Thymus (tissue), 11 donors: Measurements from ENCODE around the gene CCDC18. TPM values are rescaled to one million over a fixed set of nuclear protein-coding genes. Genes with fewer than 3 reads are reported as not detected.
A peak's percentile ranks its signal among the peaks of the same experiment; 100 is the strongest.

Experiments used
- DNase-seq, 9 donors: peaks; one replicate each; pipeline ENCODE4 v3.0.0-alpha.2; 2013; ENCODE audit warnings: low spot score in 9 of 9, low read depth in 6 of 9, missing footprints in 1 of 9
- H3K27ac ChIP-seq, 2 donors: one replicate each; pipeline ENCODE4 v1.5.1; 2013; ENCODE audit warnings: control low read depth in 1 of 2, low read depth in 1 of 2, low read length in 1 of 2, mild to moderate bottlenecking in 1 of 2, moderate library complexity in 1 of 2
- H3K27me3 ChIP-seq, 2 donors: one replicate each; pipeline ENCODE4 v1.5.1; 2013; ENCODE audit warnings: low read length in 1 of 2; ENCODE audit not compliant: control insufficient read depth in 2 of 2, insufficient read depth in 1 of 2
- H3K36me3 ChIP-seq, 2 donors: one replicate each; pipeline ENCODE4 v1.5.1; 2013; ENCODE audit warnings: low read length in 1 of 2, mild to moderate bottlenecking in 1 of 2, moderate library complexity in 1 of 2; ENCODE audit not compliant: control insufficient read depth in 2 of 2, insufficient read depth in 2 of 2
- H3K4me1 ChIP-seq, 2 donors: one replicate each; pipeline ENCODE4 v1.5.1; 2013; ENCODE audit warnings: low read length in 2 of 2; ENCODE audit not compliant: control insufficient read depth in 2 of 2, insufficient read depth in 2 of 2
- H3K4me3 ChIP-seq, 2 donors: one replicate each; pipeline ENCODE4 v1.5.1; 2013; ENCODE audit warnings: low read length in 2 of 2, control low read depth in 1 of 2, mild to moderate bottlenecking in 1 of 2
- H3K9me3 ChIP-seq, 2 donors: one replicate each; pipeline ENCODE4 v1.5.1; 2013; ENCODE audit warnings: low read length in 1 of 2, mild to moderate bottlenecking in 1 of 2; ENCODE audit not compliant: control insufficient read depth in 2 of 2, insufficient read depth in 1 of 2
- WGBS: extraction: QIAGEN DNeasy Blood & Tissue Kit; methylation state at CpG from one replicate; pipeline ENCODE4 v1.1.7; 2013; 5-methylcytosine and 5-hydroxymethylcytosine counted together
- polyA plus RNA-seq: library from polyadenylated mRNA; stranded (reverse); fragments of 200-250 nt; gene quantifications from one replicate; pipeline ENCODE4 v1.2.3, GENCODE V29; 2013
- total RNA-seq: library from RNA; stranded (reverse); fragments of 120-200 nt; gene quantifications from one replicate; pipeline ENCODE4 v1.2.4, GENCODE V29; 2013
- donor health status: healthy.

The CCDC18 gene
- total and polyA plus RNA-seq, 2 donors = 13.3 to 21.0 TPM

- H3K4me1 ChIP-seq = no peaks in the 10 kb centered on the region
- no peaks in the 10 kb centered on the region for H3K36me3 ChIP-seq
- no peaks in the 10 kb centered on the region for H3K27me3 ChIP-seq
- no peak overlapping the region for H3K27ac ChIP-seq
- no peaks in the 10 kb centered on the region for H3K9me3 ChIP-seq
- WGBS = 97% methylated on average over 5 of the region's 5 CpGs
- H3K4me3 ChIP-seq = no peak overlapping the region
- DNase-seq = no peak
These were observed 121.6 kb downstream of the CCDC18 start for GRCh38 chr1:93302078-93302477.

- H3K36me3 ChIP-seq = no peaks in the 10 kb centered on the region
- no peak overlapping the region for H3K27ac ChIP-seq
- H3K27me3 ChIP-seq = no peaks in the 10 kb centered on the region
- H3K9me3 ChIP-seq = no peaks in the 10 kb centered on the region
- DNase-seq = peak; percentile 11 to 78 (median 47)
- H3K4me3 ChIP-seq = no peak overlapping the region
- no peaks in the 10 kb centered on the region for H3K4me1 ChIP-seq
- WGBS = 53% methylated on average over 2 of the region's 2 CpGs
These were observed 124.2 kb downstream of the CCDC18 start for GRCh38 chr1:93304716-93305138.

GRCh38 chr1:93306920-93307319, 126.4 kb downstream of the CCDC18 start:
- Histone ChIP-seq H3K4me3 (no peak overlapping the region), H3K27me3 (no peaks in the 10 kb centered on the region), H3K4me1 (no peaks in the 10 kb centered on the region), H3K9me3 (no peaks in the 10 kb centered on the region), H3K27ac (no peak overlapping the region), H3K36me3 (no peaks in the 10 kb centered on the region)
- no peak for DNase-seq

GRCh38 chr1:93313026-93313425, 132.5 kb downstream of the CCDC18 start:
- H3K4me1 ChIP-seq = no peaks in the 10 kb centered on the region
- no peak overlapping the region for H3K27ac ChIP-seq
- H3K4me3 ChIP-seq = no peak overlapping the region
- no peaks in the 10 kb centered on the region for H3K27me3 ChIP-seq
- DNase-seq = no peak
- no peaks in the 10 kb centered on the region for H3K36me3 ChIP-seq
- 74% methylated on average over 4 of the region's 4 CpGs for WGBS
- H3K9me3 ChIP-seq = peaks cover 0 to 2% of the 10 kb centered on the region in 2 donors

- DNase-seq = no peak
- 40% methylated on average over 2 of the region's 2 CpGs for WGBS
- H3K27ac ChIP-seq = no peak overlapping the region
These were observed 136.7 kb downstream of the CCDC18 start for GRCh38 chr1:93317207-93317606.

GRCh38 chr1:93317943-93318342, 137.4 kb downstream of the CCDC18 start:
- no peak for DNase-seq
- 98% methylated on average over 2 of the region's 2 CpGs for WGBS
- H3K9me3 ChIP-seq = peaks cover 0 to 2% of the 10 kb centered on the region in 2 donors

More at GRCh38 chr1:93317207-93317606, 136.7 kb downstream of the CCDC18 start:
- H3K4me1 ChIP-seq = no peaks in the 10 kb centered on the region
- peaks cover 0 to 2% of the 10 kb centered on the region in 2 donors for H3K9me3 ChIP-seq
- no peak overlapping the region for H3K4me3 ChIP-seq
- H3K36me3 ChIP-seq = peaks cover 0 to 3% of the 10 kb centered on the region in 2 donors
- H3K27me3 ChIP-seq = no peaks in the 10 kb centered on the region

GRCh38 chr1:93321720-93322119, 141.2 kb downstream of the CCDC18 start:
- peaks cover 0 to 3% of the 10 kb centered on the region in 2 donors for H3K36me3 ChIP-seq
- H3K9me3 ChIP-seq = no peaks in the 10 kb centered on the region
- H3K27me3 ChIP-seq = no peaks in the 10 kb centered on the region
- DNase-seq = no peak
- H3K4me1 ChIP-seq = no peaks in the 10 kb centered on the region
- 100% methylated on average over 1 of the region's 1 CpG for WGBS
- H3K27ac ChIP-seq = no peak overlapping the region
- H3K4me3 ChIP-seq = no peak overlapping the region

More at GRCh38 chr1:93317943-93318342, 137.4 kb downstream of the CCDC18 start:
- H3K27me3 ChIP-seq = no peaks in the 10 kb centered on the region
- H3K4me1 ChIP-seq = no peaks in the 10 kb centered on the region
- H3K4me3 ChIP-seq = no peak overlapping the region
- no peak overlapping the region for H3K27ac ChIP-seq
- peaks cover 0 to 3% of the 10 kb centered on the region in 2 donors for H3K36me3 ChIP-seq

- Histone ChIP-seq H3K9me3 (no peaks in the 10 kb centered on the region), H3K27me3 (no peaks in the 10 kb centered on the region), H3K4me3 (no peak overlapping the region), H3K36me3 (peaks cover 0 to 3% of the 10 kb centered on the region in 2 donors), H3K27ac (no peak overlapping the region), H3K4me1 (no peaks in the 10 kb centered on the region)
- 95% methylated on average over 3 of the region's 3 CpGs for WGBS
- DNase-seq = no peak
These were observed 141.8 kb downstream of the CCDC18 start for GRCh38 chr1:93322349-93322748.

GRCh38 chr1:93323185-93323820, 142.8 kb downstream of the CCDC18 start:
- Histone ChIP-seq H3K4me1 (no peaks in the 10 kb centered on the region), H3K27me3 (no peaks in the 10 kb centered on the region), H3K27ac (no peak overlapping the region), H3K9me3 (no peaks in the 10 kb centered on the region), H3K36me3 (peaks cover 0 to 3% of the 10 kb centered on the region in 2 donors), H3K4me3 (no peak overlapping the region)
- DNase-seq = no peak
- 87% methylated on average over 3 of the region's 3 CpGs for WGBS
